ENCODE measurements around the gene TMA7. TPM values are rescaled to one million over a fixed set of nuclear protein-coding genes. Genes with fewer than 3 reads are reported as not detected.
A peak's percentile ranks its signal among the peaks of the same experiment; 100 is the strongest.

Gene TMA7
- total and polyA plus RNA-seq, 2 of the 13 experiments (the other 11 are each of a cell fraction or from before 2014, with no cell fraction given), result 100 to 486 TPM

DNA sequence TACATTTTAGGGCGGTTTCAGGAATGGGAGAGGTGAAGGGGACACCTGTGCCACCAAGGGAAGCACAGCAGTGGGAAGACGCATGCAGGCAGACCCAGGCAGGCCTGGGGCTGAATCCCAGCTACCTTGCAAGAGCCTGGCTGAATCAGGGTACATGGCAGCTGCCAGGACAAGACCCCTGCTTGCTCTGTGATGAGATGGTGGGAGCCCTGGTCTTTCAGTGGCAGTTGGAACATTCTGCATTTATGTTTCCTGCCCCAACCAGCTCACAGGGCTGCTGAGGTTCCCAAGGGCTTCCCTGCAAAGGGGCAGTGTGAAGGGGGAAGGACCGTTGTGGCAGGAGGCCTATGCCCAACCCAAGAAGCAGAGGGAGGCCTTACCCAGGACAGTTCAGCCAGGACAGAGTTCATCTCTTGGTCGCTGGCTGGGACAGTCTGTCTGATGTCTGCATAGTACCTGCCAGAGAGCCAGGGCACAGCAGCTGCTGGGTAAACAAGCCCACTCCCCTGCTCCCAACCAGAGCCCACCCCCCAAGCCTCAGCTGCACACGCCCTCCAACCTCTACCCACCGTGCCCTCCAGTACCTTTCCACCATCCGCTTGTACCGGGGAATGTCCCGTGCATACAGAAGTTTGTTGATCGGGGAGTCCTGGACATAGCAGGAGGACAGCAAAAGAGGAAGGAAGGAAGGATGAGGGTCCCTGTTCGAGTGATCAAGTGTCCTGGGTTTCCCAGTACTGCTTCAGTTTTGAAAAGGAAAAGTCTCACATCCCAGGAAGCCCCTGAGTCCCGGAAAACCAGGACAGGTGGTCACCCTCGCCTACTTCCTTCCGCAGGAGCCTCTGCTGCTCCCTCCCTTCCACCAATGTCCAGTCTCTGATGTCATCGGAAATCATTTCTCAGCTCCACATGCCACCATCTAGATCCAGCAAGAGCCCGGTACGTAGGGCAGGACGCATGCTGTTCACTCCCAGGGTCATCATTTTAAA lies 33.3 kb upstream of the TMA7 start:
- Histone ChIP-seq H3K27ac (ENCODE audit: extremely low read length, insufficient read depth, low read length) (no peak overlapping the region), H3K79me2 (ENCODE audit: insufficient read depth, low read length) (no peaks in the 10 kb centered on the region), H3K9ac (ENCODE audit: insufficient read depth, low read depth, low read length) (no peak overlapping the region), H2AFZ (ENCODE audit: low read length) (no peak overlapping the region), H3K9me3 (ENCODE audit: low read length) (no peaks in the 10 kb centered on the region), H3K4me2 (ENCODE audit: low read depth, low read length) (no peak overlapping the region), H4K20me1 (ENCODE audit: insufficient read depth, low read length) (peaks cover 8% of the 10 kb centered on the region; the same call in 1 of the 2 replicates), H3K4me1 (ENCODE audit: insufficient read depth, low read length) (no peaks in the 10 kb centered on the region), H3K4me3 (replicated peaks in 1 of 3; ENCODE audit: insufficient read depth in 1 of 3, low read depth in 2 of 3, low read length in 3 of 3) (no peak overlapping the region), H3K27me3 (ENCODE audit: control insufficient read depth in 1 of 2, insufficient read depth in 2 of 2, low read length in 2 of 2) (no peaks in the 10 kb centered on the region), H3K36me3 (replicated peaks in 1 of 2; ENCODE audit: control insufficient read depth in 1 of 2, insufficient read depth in 2 of 2, low read length in 2 of 2) (peaks cover 68 to 85% of the 10 kb centered on the region in 2 experiments)
- BruUV-seq (replicated peaks), result no TSS peak
- ATAC-seq (no peak), FAIRE-seq (no peak), DNase-seq (ENCODE audit: low spot score) (no peak)
- in situ Hi-C loops (cut with HindIII; ENCODE audit: extremely low pct_ligation_motif_present, low pct_unique_long_range_greater_than_20kb), result no loop called here
- intact Hi-C loops (cut with micrococcal nuclease; ENCODE audit: unreplicated experiment), result no loop called here
- peak; percentile 19 for TF ChIP-seq AGO2 (optimal IDR thresholded peaks at IDR 0.05; ENCODE audit: low read depth, low read length)
- peak; percentile 41; the same call in 1 of the 2 replicates for TF ChIP-seq RBFOX2 (IDR thresholded peaks at IDR 0.05; ENCODE audit: low read depth, low read length)
- TF ChIP-seq, protein P1, sequence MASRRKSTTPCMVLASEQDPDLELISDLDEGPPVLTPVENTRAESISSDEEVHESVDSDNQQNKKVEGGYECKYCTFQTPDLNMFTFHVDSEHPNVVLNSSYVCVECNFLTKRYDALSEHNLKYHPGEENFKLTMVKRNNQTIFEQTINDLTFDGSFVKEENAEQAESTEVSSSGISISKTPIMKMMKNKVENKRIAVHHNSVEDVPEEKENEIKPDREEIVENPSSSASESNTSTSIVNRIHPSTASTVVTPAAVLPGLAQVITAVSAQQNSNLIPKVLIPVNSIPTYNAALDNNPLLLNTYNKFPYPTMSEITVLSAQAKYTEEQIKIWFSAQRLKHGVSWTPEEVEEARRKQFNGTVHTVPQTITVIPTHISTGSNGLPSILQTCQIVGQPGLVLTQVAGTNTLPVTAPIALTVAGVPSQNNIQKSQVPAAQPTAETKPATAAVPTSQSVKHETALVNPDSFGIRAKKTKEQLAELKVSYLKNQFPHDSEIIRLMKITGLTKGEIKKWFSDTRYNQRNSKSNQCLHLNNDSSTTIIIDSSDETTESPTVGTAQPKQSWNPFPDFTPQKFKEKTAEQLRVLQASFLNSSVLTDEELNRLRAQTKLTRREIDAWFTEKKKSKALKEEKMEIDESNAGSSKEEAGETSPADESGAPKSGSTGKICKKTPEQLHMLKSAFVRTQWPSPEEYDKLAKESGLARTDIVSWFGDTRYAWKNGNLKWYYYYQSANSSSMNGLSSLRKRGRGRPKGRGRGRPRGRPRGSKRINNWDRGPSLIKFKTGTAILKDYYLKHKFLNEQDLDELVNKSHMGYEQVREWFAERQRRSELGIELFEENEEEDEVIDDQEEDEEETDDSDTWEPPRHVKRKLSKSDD (CRISPR knock-in tag; IDR thresholded peaks at IDR 0.05; ENCODE audit: low read depth), result no peak
- peak; percentile 6 for TF ChIP-seq RBM22 (optimal IDR thresholded peaks at IDR 0.05; ENCODE audit: low read length)
- TF ChIP-seq, protein P2, sequence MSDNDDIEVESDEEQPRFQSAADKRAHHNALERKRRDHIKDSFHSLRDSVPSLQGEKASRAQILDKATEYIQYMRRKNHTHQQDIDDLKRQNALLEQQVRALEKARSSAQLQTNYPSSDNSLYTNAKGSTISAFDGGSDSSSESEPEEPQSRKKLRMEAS (IDR thresholded peaks at IDR 0.05), result no peak
- WGBS (ENCODE audit: low lambda C conversion rate), result 98% methylated on average over 17 of the region's 18 CpGs
- ChIA-PET POLR2A (interaction anchor here (1.8 to 1.9 kb wide), 2 partner anchors 22 to 29 kb away, joined by 5 to 6 read pairs; no protein-coding TSS in a partner anchor), CTCF (ENCODE audit: low intra/inter-chr PET ratio, low total read pairs) (no interaction called here)
